Hematopoietic multipotent progenitor cell treated with erythropoietin and hydrocortisone succinate and interleukin-3 and kit ligand, for 6 days (in vitro differentiated cells): ENCODE measurements around the gene RGL3.
A peak's percentile ranks its signal among the peaks of the same experiment; 100 is the strongest.
"Not testable (repeated sequence)": the region's sequence is repeated elsewhere in the genome, so short reads cannot be mapped to it uniquely, and the experiment has no call there.

Experiments used
- DNase-seq: peaks from one replicate; pipeline ENCODE4 v3.0.0-alpha.2; 2015

The RGL3 gene

DNA sequence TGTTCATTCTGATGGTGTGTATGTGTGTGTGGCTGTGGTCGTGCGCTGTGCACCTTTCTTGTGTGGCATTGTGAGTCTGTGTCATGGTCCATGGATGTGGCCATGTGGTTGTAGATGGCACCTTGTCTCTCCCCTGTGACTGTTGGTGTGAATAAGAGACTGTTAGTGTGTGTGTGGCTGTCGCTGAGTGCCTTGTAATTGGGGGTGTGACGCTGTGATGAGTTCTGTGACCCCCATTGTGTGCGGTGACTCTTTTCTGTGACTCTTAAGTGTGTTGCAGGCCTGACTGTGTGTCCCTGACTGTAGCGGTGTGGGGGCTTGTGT is 63.1 kb downstream of the RGL3 start:
- no peak for DNase-seq

DNA sequence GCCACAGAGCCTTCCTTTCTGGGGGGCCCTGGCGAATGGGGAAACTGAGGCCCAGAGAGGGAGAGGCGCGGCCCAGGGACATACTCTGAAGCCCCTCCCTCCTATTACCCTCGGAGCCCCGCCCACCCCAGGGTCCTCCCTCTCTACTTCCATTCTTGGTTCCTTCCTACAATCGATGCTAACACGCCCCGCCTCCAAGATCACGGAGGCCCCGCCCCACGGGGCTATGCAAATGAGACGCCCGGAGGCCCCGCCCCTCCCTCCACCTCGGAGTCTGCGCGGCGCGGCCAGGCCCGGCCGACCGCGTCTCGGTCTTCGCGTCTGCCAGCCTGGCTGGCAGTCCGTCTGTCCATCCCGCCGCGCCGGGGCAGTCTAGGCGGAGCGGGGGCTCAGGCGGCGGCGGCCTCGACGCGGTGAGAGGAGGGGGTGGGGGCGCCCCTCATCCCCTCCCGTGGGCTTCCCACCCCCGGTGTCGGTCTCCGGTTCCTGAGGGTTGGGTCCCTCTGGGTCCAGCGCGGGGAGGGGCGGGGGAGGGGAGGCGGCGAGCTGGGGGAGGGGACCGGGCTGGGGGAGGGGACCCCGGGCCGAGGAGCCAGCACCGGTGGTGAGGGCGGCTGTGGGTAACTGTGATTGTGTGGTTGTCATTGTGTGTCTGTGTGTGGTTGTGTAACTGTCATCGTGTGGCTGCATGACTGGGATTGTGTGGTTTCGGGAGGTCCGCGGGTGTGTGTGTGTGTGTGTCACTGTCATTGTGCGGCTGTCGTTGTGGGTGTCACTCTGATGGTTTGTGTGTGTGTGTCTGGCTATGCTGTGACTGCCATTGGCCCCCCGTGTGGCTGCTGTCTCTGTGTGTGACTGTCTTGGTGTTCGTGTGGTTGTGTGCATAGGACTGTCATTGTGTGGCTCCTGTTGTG is 63.7 kb downstream of the RGL3 start, which contains the start of gene PLPPR2:
Gene PLPPR2, plus strand, starts transcription at position 273 of the 914 bp plus-strand sequence. CDS start 2,242 bp downstream, outside the sequence.
- DNase-seq, result peak; percentile 96

DNA sequence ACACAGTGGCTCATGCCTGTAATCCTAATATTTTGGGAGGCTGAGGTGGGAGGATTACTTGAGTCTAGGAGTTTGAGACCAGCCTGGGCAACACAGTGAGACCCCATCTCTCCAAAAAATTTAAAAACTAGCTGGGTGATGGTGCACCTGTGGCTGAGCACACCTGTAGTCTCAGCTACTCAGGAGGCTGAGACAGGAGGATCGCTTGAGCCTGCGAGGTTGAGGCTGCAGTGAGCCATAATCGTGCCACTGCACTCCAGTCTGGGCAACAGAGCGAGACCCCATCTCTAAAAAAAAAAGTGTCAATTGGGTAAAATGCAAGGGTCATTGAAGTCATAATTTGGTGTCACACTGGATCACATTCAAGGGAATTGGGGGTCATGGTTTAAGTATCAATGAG is 65.0 kb downstream of the RGL3 start:
- not testable (repeated sequence) for DNase-seq

DNA sequence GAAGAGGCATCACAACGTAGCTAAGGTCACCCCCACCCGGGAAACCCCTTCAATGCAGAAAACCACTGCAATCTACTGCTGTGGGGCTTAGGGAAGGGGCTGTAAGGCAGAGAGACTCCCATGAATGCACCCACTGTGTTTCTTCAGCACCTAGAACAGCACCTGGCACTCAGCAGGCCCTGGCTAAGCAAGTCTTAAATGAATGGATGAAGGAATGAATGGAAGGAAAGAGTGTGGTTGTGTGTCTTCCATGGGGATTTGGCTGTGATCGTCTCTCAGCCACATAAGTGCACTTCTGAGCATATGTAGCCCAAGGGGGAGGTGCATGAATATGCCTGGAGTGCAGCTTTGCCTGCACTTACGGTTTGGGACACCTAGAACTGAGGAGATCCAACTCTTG is 69.9 kb downstream of the RGL3 start:
- no peak for DNase-seq

DNA sequence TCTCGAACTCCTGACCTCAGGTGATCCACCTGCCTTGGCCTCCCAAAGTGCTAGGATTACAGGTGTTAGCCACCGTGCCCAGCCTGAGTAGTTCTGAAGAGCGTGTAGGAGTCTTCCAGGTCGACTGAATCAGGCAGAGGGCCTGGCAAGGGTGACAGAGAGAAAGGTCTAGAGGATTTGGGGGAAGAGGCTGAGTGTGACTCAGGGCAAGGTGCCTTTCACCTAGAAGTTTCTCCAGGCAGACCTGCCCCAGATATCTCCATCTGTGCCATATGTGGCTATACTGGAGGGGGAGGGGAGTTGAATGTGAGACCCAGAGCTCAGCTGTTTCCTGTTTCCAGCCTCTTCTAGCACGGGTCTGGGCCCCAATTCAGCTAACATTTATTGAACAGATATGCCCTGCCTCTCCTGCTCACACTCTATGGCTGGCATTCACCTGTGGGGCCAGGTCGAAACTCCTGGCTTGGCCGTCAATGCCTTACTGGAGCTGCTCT is 71.5 kb downstream of the RGL3 start:
- DNase-seq, result no peak

DNA sequence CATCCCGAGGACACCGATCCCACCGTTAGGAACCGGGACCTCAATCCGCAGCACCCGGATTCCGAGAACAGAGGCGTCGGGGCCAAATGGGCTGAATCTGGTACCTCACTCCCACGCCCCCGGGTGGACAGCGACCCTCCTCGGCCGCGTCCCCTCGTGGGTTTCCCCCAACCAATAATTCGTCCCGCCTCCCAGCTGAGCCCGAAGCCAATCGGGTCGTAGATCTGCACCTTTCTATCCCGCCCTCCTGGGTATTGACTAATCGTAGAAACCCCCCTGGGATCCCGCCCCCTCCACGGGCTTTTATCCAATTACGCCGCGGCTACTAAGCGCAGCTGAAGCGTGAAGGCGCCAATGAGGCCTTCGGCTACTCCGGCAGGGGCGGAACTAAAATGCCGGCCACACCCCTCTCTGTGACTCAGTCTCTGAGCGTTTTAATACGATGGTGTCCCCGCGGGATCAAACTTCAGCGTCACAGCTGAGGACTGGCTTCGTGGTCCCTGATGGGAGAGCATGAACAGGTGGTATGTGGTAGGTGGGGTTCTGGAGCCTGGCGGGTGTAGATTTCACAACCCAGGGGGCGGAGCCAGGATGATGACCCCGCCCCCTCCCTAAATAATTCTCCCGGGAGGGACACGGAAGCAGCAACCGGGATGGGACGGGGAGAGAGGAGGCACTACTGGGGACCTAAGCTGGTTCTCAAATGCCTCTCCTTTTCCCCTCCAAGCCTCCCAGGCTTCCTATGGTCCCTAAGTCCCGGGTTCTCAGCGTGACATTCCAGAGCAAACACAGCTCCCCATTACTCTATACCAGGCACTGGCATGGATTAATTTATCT is 72.8 kb downstream of the RGL3 start, which contains the start of the genes CCDC159 and TMEM205:
Gene CCDC159, plus strand, starts transcription at position 416 of the 837 bp plus-strand sequence. Its CDS starts 88 bp downstream, at position 504.
Gene TMEM205, minus strand, starts transcription at position 165 of the 837 bp plus-strand sequence. CDS start 649 bp downstream, outside the sequence.
- peak; percentile 100 for DNase-seq

DNA sequence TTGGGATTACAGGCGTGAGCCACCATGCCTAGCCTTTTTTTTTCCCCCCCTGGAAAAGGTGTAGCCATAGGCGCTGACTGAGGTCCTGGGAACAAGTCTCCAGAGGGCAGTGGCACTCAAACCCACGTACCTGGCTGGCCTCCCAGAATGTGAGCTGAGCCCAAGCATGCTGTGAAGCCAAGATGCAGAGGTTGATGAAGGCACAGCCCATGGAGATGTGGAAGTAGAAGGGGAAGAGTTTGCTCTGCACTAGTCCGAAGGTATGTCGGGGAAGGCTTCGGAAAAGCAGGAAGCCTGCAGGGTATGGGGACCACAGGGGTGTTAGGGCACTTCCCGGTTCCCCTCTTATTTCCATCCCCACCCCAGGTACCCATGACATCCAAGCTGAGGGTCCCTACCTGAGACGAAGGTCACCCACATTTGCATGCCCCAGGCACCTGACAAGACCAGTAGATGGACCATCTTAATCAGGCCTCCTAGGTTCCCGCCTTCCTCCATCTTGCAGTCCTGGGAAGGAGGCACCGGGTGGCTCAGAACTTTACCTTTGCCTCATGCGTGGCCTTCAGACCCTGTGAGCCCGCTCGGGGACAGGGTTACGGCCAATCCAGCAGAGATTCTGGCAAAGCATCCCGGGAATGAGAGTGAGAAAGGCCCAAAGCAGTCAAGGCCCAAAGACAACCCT is 73.9 kb downstream of the RGL3 start:
- no peak for DNase-seq
